ENCODE results near the gene TNFRSF12A. TPM values are rescaled to one million over a fixed set of nuclear protein-coding genes. Genes with fewer than 3 reads are reported as not detected.

Gene TNFRSF12A
- total RNA-seq, 1 donor from 2014 or later, result 71.3 TPM

DNA sequence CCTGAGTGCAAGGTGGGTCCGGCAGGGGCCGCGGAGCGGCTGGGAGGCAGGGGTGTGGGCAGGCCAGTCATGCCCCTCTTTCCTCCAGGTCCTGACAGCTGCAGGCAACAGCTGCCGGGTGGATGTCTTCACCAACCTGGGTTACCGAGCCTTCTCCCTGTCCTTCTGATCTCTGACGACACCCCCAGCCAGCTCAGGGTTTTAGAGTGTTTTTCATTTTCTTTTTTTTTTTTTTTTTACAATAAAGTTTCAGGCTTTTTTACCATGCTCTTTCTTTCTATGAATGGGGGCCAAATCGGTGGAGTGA lies 7.3 kb downstream of the TNFRSF12A start:
- Mint-ChIP-seq H3K27ac (ENCODE audit: unreplicated experiment) (no peak overlapping the region), H3K4me1 (ENCODE audit: unreplicated experiment) (peaks cover 14% of the 10 kb centered on the region), H3K27me3 (ENCODE audit: unreplicated experiment) (peaks cover 2% of the 10 kb centered on the region), H3K4me3 (ENCODE audit: unreplicated experiment) (no peak overlapping the region), H3K9me3 (ENCODE audit: unreplicated experiment) (no peaks in the 10 kb centered on the region), H3K36me3 (ENCODE audit: unreplicated experiment) (peaks cover 2% of the 10 kb centered on the region)
- no peak for DNase-seq (ENCODE audit: extremely low spot score, unreplicated experiment)
- TF ChIP-seq, protein P1, sequence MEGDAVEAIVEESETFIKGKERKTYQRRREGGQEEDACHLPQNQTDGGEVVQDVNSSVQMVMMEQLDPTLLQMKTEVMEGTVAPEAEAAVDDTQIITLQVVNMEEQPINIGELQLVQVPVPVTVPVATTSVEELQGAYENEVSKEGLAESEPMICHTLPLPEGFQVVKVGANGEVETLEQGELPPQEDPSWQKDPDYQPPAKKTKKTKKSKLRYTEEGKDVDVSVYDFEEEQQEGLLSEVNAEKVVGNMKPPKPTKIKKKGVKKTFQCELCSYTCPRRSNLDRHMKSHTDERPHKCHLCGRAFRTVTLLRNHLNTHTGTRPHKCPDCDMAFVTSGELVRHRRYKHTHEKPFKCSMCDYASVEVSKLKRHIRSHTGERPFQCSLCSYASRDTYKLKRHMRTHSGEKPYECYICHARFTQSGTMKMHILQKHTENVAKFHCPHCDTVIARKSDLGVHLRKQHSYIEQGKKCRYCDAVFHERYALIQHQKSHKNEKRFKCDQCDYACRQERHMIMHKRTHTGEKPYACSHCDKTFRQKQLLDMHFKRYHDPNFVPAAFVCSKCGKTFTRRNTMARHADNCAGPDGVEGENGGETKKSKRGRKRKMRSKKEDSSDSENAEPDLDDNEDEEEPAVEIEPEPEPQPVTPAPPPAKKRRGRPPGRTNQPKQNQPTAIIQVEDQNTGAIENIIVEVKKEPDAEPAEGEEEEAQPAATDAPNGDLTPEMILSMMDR (IDR thresholded peaks at IDR 0.05), result no peak

DNA sequence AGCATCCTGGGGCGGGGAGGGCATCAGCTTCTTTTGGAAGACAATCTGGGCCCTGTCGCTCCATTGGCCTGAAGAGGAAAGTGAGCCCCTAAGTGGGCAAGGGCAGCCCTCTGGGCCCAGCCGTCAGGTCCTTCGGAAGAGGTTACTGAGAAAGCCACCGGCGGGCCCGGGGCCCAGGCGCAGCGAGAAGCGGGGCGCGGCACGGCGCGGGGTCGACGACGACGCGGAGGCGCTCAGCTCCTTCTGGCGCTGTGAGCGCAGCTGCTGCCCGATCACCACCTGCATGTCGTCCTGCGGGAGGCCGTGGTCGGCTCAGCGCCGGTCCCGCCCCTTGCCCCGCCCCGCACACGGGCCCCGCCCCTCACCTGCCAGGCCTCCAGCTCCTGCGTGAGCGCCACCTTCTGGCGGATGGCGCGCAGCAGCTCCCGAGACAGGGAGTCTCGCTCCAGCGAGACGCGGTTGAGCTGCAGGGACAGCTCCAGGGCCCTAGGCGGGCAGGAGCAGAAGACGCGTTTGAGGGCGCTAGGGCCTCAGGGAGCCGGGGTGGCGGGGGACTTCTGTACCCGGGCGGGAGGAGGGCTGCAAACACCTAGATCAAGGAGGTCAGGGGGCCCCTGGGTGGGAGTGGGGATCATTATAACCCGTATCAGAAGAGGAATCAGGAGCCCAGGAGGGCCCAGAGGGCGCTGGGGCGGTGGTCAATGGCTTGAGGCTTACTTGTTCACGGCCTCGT lies 8.0 kb downstream of the TNFRSF12A start:
- peak; percentile 91 for DNase-seq (ENCODE audit: extremely low spot score, unreplicated experiment)
- Mint-ChIP-seq H3K36me3 (ENCODE audit: unreplicated experiment) (peaks cover 2% of the 10 kb centered on the region), H3K27me3 (ENCODE audit: unreplicated experiment) (peaks cover 9% of the 10 kb centered on the region), H3K4me3 (ENCODE audit: unreplicated experiment) (peak overlapping the region; percentile 6), H3K4me1 (ENCODE audit: unreplicated experiment) (peaks cover 6% of the 10 kb centered on the region), H3K27ac (ENCODE audit: unreplicated experiment) (no peak overlapping the region), H3K9me3 (ENCODE audit: unreplicated experiment) (no peaks in the 10 kb centered on the region)
- TF ChIP-seq, protein P1 (IDR thresholded peaks at IDR 0.05), result peak; percentile 79

DNA sequence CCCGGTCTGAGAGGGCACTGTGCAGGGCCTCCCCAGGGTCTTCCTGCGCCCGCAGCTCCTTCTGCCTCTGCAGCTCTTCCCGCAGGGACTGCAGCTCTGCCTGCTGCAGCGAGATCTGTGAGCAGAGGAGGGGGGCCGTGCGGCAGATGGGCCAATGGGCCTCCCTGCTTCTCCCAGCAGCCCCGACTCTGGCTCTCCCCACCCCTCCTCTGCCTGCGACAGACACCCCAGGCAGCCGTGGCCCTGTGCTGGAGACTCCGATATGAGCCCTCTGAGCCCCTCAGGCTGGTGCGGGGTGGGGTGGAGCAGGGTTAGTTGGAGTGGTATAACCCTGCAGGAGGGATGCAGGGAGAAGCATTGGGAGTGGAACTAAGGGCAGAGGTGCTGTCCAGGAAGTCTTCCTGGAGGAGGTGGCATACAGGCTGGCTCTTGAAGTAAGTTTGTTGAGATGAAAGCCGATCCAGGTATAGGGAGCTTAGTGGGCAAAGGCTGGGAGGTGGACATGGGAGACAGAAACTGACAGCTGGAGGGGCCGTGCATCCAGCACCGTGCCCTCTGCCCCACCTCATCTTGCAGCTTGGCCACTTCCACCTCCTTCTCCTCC lies 8.7 kb downstream of the TNFRSF12A start:
- no peaks in the 10 kb centered on the region for H3K9me3 Mint-ChIP-seq (ENCODE audit: unreplicated experiment)
- H3K27ac Mint-ChIP-seq (ENCODE audit: unreplicated experiment), result no peak overlapping the region
- TF ChIP-seq, protein P1 (IDR thresholded peaks at IDR 0.05), result no peak

DNA sequence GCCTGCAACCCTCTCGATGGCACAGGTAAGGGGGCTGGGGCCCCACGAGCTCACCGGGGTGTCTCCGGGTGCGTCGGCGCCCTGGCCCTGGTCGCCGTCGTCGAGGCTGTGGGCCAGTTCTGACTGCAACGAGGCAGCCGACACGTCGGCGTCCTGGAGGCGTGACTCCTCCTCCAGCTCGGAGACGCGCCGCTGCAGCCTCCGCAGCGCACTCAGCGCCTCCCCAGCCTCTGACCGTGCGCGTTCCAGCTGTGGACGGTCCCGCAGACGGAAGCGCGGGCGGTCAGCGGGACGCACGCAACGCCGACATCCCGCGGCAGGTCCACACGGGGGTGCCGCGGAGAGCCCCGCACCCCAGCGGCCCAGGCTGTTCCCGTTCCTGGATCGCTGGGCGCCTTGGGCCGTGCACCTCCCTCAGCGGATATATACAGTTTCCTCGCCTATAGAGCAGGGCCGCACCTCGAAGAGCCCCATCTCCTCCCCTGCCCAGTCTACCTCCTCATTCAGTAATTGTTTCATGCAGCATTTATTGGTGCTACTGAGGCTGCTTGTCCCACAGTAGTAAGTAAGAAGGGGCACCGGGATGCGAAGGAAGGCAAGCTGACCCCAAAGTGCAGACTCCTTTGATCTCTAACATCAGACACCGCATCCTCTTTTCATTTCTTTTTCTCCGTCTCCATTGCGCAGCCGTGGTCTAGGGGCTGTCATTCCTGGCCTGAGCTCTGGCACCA lies 9.5 kb downstream of the TNFRSF12A start:
- TF ChIP-seq, protein P1 (IDR thresholded peaks at IDR 0.05), result no peak
- Mint-ChIP-seq H3K4me1 (ENCODE audit: unreplicated experiment) (peaks cover 2% of the 10 kb centered on the region), H3K27me3 (ENCODE audit: unreplicated experiment) (peaks cover 24% of the 10 kb centered on the region), H3K36me3 (ENCODE audit: unreplicated experiment) (peaks cover 2% of the 10 kb centered on the region), H3K4me3 (ENCODE audit: unreplicated experiment) (no peak overlapping the region), H3K9me3 (ENCODE audit: unreplicated experiment) (no peaks in the 10 kb centered on the region), H3K27ac (ENCODE audit: unreplicated experiment) (no peak overlapping the region)
- DNase-seq (ENCODE audit: extremely low spot score, unreplicated experiment), result no peak

More for the DNA sequence above, 8.7 kb downstream of the TNFRSF12A start:
- H3K4me3 Mint-ChIP-seq (ENCODE audit: unreplicated experiment), result no peak overlapping the region
- H3K36me3 Mint-ChIP-seq (ENCODE audit: unreplicated experiment), result peaks cover 2% of the 10 kb centered on the region
- DNase-seq (ENCODE audit: extremely low spot score, unreplicated experiment), result no peak
- H3K27me3 Mint-ChIP-seq (ENCODE audit: unreplicated experiment), result peaks cover 16% of the 10 kb centered on the region
- H3K4me1 Mint-ChIP-seq (ENCODE audit: unreplicated experiment), result peaks cover 6% of the 10 kb centered on the region
